CD14-positive monocyte (primary cell): Measurements from ENCODE around the gene LPGAT1. TPM values are rescaled to one million over a fixed set of nuclear protein-coding genes. Genes with fewer than 3 reads are reported as not detected.
A peak's percentile ranks its signal among the peaks of the same experiment; 100 is the strongest.

ENCODE experiments used
- DNase-seq, 3 donors: peaks; one replicate each; pipeline ENCODE4 v3.0.0-alpha.2; 2011 to 2022
- H2AFZ ChIP-seq: 2 replicates; pipeline ENCODE4 v1.6.0; 2012; ENCODE audit warnings: mild to moderate bottlenecking, low read depth, low read length, inconsistent platforms; ENCODE audit not compliant: insufficient read depth, poor library complexity, severe bottlenecking
- H3K27ac ChIP-seq, 2 donors: 1 replicate in 1 of 2; 2 replicates in 1 of 2; pipeline ENCODE4 v1.5.1; 2012 to 2013; ENCODE audit warnings: low read length in 2 of 2, control low read depth in 1 of 2, inconsistent platforms in 1 of 2, low read depth in 1 of 2, mild to moderate bottlenecking in 1 of 2
- H3K27me3 ChIP-seq, 2 donors: one replicate each; pipeline versions ENCODE4 v1.6.0 to v1.6.1; 2011 to 2013; ENCODE audit warnings: low read length in 2 of 2; ENCODE audit not compliant: control insufficient read depth in 2 of 2, insufficient read depth in 2 of 2
- H3K36me3 ChIP-seq, 2 donors: replicated peaks in 1 of 2; 1 replicate in 1 of 2; 2 replicates in 1 of 2; pipeline versions ENCODE4 v1.5.1 to v1.6.1; 2012 to 2013; ENCODE audit warnings: low read length in 2 of 2, control low read depth in 1 of 2, inconsistent platforms in 1 of 2, mild to moderate bottlenecking in 1 of 2; ENCODE audit not compliant: insufficient read depth in 2 of 2, control insufficient read depth in 1 of 2
- H3K4me1 ChIP-seq, 2 donors: 1 replicate in 1 of 2; 2 replicates in 1 of 2; pipeline versions ENCODE4 v1.5.1 to v1.6.1; 2012 to 2013; ENCODE audit warnings: low read length in 2 of 2, control low read depth in 1 of 2, inconsistent platforms in 1 of 2, mild to moderate bottlenecking in 1 of 2, moderate library complexity in 1 of 2; ENCODE audit not compliant: insufficient read depth in 2 of 2, control insufficient read depth in 1 of 2
- H3K4me2 ChIP-seq: replicated peaks from 2 replicates; pipeline ENCODE3; 2012; ENCODE audit warnings: low read length, moderate library complexity, mild to moderate bottlenecking; ENCODE audit not compliant: poor library complexity, severe bottlenecking; ENCODE audit errors: extremely low read depth
- H3K4me3 ChIP-seq, 3 experiments: fragments of 200-600 bp in 1 of 3; sonication (generic) in 1 of 3; replicated peaks in 1 of 3; 1 replicate in 2 of 3; 2 replicates in 1 of 3; pipeline ENCODE4 v1.5.1; 2011 to 2013; ENCODE audit warnings: low read length in 3 of 3, mild to moderate bottlenecking in 3 of 3, control low read depth in 2 of 3, low read depth in 2 of 3, inconsistent platforms in 1 of 3, moderate library complexity in 1 of 3
- H3K79me2 ChIP-seq: 2 replicates; pipeline ENCODE4 v1.6.0; 2012; ENCODE audit warnings: mild to moderate bottlenecking, control low read depth, inconsistent platforms, low read length, moderate library complexity; ENCODE audit not compliant: insufficient read depth
- H3K9ac ChIP-seq: 2 replicates; pipeline ENCODE4 v1.6.0; 2017; ENCODE audit warnings: low read length, mild to moderate bottlenecking; ENCODE audit not compliant: insufficient read depth, poor library complexity, severe bottlenecking
- H3K9me3 ChIP-seq, 2 donors: replicated peaks in 1 of 2; 1 replicate in 1 of 2; 2 replicates in 1 of 2; pipeline versions ENCODE4 v1.5.1 to v1.6.1; 2012 to 2013; ENCODE audit warnings: low read length in 2 of 2, control low read depth in 1 of 2; ENCODE audit not compliant: control insufficient read depth in 1 of 2, insufficient read depth in 1 of 2
- H4K20me1 ChIP-seq: 2 replicates; pipeline ENCODE4 v1.6.0; 2012; ENCODE audit warnings: mild to moderate bottlenecking, low read length, control low read depth, moderate library complexity; ENCODE audit not compliant: insufficient read depth
- H3K27ac Mint-ChIP-seq, 7 donors: one replicate each; pipeline ENCODE4 v1.8.0; 2020; ENCODE audit warnings: mild to moderate bottlenecking in 7 of 7, mixed read lengths in 7 of 7, moderate library complexity in 6 of 7, inconsistent platforms in 2 of 7
- H3K27me3 Mint-ChIP-seq, 3 donors: one replicate each; pipeline ENCODE4 v1.8.0; 2021 to 2022; ENCODE audit warnings: low read depth in 3 of 3, mild to moderate bottlenecking in 3 of 3, mixed read lengths in 3 of 3, moderate library complexity in 3 of 3, inconsistent platforms in 1 of 3
- H3K36me3 Mint-ChIP-seq, 2 donors: one replicate each; pipeline ENCODE4 v1.8.0; 2020; ENCODE audit warnings: mixed read lengths in 2 of 2, inconsistent platforms in 1 of 2, mild to moderate bottlenecking in 1 of 2
- H3K4me1 Mint-ChIP-seq: one replicate; pipeline ENCODE4 v1.8.0; 2020; ENCODE audit warnings: mild to moderate bottlenecking, mixed read lengths
- H3K4me3 Mint-ChIP-seq, 2 donors: one replicate each; pipeline ENCODE4 v1.8.0; 2020; ENCODE audit warnings: mild to moderate bottlenecking in 2 of 2, mixed read lengths in 2 of 2, moderate library complexity in 1 of 2
- H3K9me3 Mint-ChIP-seq, 7 donors: one replicate each; pipeline ENCODE4 v1.8.0; 2020 to 2022; ENCODE audit warnings: mixed read lengths in 7 of 7, mild to moderate bottlenecking in 6 of 7, moderate library complexity in 6 of 7, inconsistent platforms in 2 of 7
- CTCF ChIP-seq: fragments of 200-600 bp; IDR thresholded peaks from one replicate; pipeline ENCODE4 v1.8.0; 2022; ENCODE audit warnings: antibody characterized with exemption, mild to moderate bottlenecking
- WGBS: methylation state at CpG from one replicate; pipeline ENCODE4 v1.1.5; 2013; ENCODE audit warnings: missing lambda C conversion rate; ENCODE audit not compliant: insufficient coverage; 5-methylcytosine and 5-hydroxymethylcytosine counted together
- intact Hi-C, 2 donors: fragments of 100-400 bp; cut with micrococcal nuclease; formaldehyde crosslinking; loops; one replicate each; pipeline versions ENCODE4 v1.15.0 to v1.15.1; 2023
- polyA plus RNA-seq, 3 donors: library from polyadenylated mRNA; depleted of rRNA in 1 of 3; unstranded in 2 of 3; stranded (reverse) in 1 of 3; fragments of 300-500 nt in 2 of 3; fragments of >200 nt in 1 of 3; fragmentation: Illumina TruSeq in 2 of 3; gene quantifications; 1 replicate in 2 of 3; 2 replicates in 1 of 3; pipeline ENCODE4 v1.2.3, GENCODE V29; 2012 to 2021

Gene LPGAT1
- polyA plus RNA-seq, 3 donors, result 19.5 to 52.1 (median 40.2) TPM

- H3K27me3 ChIP-seq, result no peaks in the 10 kb centered on the region
- no peak for DNase-seq
- no peaks in the 10 kb centered on the region for H3K9me3 ChIP-seq
- TF ChIP-seq CTCF, result no peak
- H3K4me2 ChIP-seq, result no peak overlapping the region
- no peak overlapping the region for H3K27ac ChIP-seq
- Mint-ChIP-seq H3K4me1 (peaks cover 4% of the 10 kb centered on the region), H3K9me3 (peaks cover 0 to 8% (median 5%) of the 10 kb centered on the region in 7 donors), H3K27ac (no peak overlapping the region), H3K36me3 (peaks cover 60 to 91% of the 10 kb centered on the region in 2 donors), H3K27me3 (peaks cover 0 to 3% (median 0%) of the 10 kb centered on the region in 3 donors), H3K4me3 (no peak overlapping the region)
- peaks cover 36 to 93% of the 10 kb centered on the region in 2 donors for H3K36me3 ChIP-seq
- peaks cover 97% of the 10 kb centered on the region for H3K79me2 ChIP-seq
- no peak overlapping the region for H3K4me3 ChIP-seq
- no peaks in the 10 kb centered on the region for H3K4me1 ChIP-seq
- H2AFZ ChIP-seq, result no peak overlapping the region
- WGBS, result no CpG with 5 or more reads among the region's 2 CpGs
- H3K9ac ChIP-seq, result no peak overlapping the region
- intact Hi-C loops, result no loop called here
- peaks cover 92% of the 10 kb centered on the region for H4K20me1 ChIP-seq
Observed at GRCh38 chr1:211804915-211805314, 25.6 kb downstream of the LPGAT1 start.

- no peak overlapping the region for H3K27ac ChIP-seq
- intact Hi-C loops, result no loop called here
- Mint-ChIP-seq H3K4me3 (no peak overlapping the region), H3K27ac (peak overlapping the region in 1 of 7 donors; percentile 8), H3K27me3 (peaks cover 0 to 3% (median 0%) of the 10 kb centered on the region in 3 donors), H3K9me3 (peaks cover 0 to 8% (median 4%) of the 10 kb centered on the region in 7 donors), H3K4me1 (peaks cover 17% of the 10 kb centered on the region), H3K36me3 (peaks cover 56 to 83% of the 10 kb centered on the region in 2 donors)
- peaks cover 29 to 74% of the 10 kb centered on the region in 2 donors for H3K36me3 ChIP-seq
- H3K79me2 ChIP-seq, result peaks cover 93% of the 10 kb centered on the region
- no peak for DNase-seq
- no CpG with 5 or more reads among the region's 3 CpGs for WGBS
- TF ChIP-seq CTCF, result no peak
- H3K9me3 ChIP-seq, result no peaks in the 10 kb centered on the region
- H3K4me2 ChIP-seq, result no peak overlapping the region
- H3K27me3 ChIP-seq, result no peaks in the 10 kb centered on the region
- H2AFZ ChIP-seq, result no peak overlapping the region
- no peak overlapping the region for H3K4me3 ChIP-seq
- no peak overlapping the region for H3K9ac ChIP-seq
- no peaks in the 10 kb centered on the region for H3K4me1 ChIP-seq
- H4K20me1 ChIP-seq, result peaks cover 96% of the 10 kb centered on the region
Observed at GRCh38 chr1:211800925-211801607, 29.5 kb downstream of the LPGAT1 start.
